ENCODE results near the gene ACTG1.
A peak's percentile ranks its signal among the peaks of the same experiment; 100 is the strongest.

The ACTG1 gene

DNA sequence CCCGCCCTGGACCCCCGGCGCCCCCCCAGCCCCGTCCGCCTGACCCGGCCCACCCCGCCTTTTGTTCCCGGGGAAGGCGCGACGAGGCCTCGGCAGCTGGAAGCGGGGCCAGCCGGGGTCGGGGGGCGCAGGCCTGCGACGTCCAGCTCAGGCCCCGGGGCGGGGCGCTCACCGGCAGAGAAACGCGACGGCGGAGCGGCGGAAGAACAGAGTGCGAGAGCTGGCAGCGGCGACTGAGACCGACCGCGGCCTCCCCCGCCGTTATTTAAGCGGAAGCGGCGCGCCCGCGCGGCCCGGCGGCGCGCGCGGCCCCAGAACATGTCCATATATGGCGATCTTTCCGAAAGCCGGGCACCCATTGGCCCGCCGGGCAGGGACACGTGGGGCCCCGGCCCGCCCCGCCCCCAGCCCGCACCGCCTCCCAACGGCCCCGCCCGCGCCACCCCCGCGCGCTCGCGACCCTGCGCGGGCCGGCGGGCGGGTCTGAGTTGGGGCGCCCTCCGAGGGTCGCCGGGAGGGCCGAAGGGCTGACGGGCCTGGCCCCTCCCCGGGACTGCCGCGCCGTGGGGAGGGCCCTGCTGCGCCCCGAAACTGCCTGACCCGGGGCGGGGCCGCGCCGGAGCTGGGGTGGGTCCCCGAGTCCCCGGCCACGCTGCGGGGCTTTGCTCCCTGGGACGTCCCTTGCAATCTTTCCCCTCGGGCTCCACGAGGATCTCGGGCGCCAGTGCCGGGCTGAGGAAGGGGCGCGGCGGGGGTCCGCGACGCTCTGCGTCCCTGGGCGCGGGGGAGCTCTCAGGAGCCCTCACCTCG is at the start of gene ACTG1:
ACTG1 (minus strand) TSS at position 238 of the 810 bp plus-strand sequence. CDS start 445 bp downstream, outside the sequence.
- peak; percentile 96 for DNase-seq

- no peak for DNase-seq
Measured at GRCh38 chr17:81561494-81561885, 48.9 kb upstream of the ACTG1 start.

- peak; percentile 81 for DNase-seq
Measured at GRCh38 chr17:81558941-81559806, 46.6 kb upstream of the ACTG1 start.

DNA sequence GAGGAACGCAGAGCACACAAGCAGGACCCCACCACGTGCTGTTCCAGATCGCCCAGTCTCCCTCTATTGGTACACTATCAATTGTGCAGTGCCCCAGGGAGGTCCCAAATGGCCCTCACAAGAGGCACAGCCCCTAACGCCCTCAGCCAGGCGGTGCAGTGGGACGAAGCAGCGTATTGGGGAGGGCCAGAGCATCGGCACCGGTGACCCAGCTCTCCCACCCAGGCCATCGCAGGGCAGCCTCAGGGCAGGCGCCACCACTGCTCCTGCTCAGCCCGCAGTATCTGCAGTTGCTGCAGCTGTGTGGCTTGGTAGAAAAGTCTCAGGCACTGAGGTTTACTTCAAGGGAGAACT is 45.5 kb upstream of the ACTG1 start:
- no peak for DNase-seq

DNA sequence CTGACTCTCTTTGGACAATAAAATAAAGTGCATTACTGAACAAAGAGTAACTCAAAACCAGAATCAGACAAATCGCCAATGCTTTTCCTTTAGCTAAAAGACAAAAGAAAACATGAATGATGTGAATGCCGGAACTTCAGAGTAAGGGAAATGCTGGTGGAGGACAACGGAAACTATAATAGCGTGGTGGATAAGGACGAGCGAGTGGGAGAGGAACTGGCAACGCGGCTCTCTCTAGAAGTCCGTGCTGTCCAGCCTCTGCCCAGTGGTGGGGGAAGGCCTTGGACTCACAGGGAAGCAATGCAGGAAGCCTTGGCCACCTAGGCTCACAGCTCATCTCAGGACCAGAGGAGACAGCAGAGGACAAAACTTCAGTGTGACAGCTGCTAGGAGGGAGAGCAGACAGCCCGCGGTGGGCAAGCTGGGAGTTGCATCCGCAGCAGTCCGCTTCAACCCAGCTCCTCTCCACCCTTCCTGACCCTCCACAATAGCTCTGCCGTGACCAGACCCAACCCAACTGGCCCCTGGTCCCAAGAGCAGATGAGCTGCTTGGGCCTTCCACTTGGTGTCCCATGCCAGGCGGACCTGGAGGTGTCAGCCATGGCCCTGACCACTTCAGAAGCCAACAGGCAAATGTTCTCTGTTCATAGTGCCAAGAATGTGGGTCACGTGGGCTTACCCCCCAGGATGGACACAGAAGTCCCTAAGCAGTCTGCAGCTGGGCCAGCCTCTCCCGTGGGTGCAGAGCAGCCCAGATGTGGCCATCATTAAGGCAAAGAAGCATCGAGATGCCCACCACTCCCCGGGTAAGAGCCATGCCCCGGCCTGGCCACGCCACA is 44.9 kb upstream of the ACTG1 start:
- no peak for DNase-seq

DNA sequence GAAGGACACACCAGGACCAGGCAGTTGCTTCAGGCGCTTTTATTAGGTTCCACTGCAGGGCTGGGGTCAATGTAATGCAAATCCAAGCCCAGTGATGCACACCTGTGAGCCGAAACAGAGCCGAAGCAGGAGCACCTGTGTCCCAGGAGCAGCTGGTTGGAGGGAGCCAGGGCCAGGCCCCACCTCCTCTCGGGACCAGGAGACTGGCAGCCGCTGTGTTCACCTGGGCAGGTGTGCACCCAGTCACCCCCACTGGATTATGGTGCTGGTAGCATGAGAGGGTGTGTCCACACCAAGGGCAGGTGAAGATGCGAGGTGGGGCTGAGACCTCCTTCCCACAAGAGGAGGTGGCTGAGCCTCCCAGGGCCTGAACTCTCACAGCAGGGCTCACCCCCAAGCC is 44.3 kb upstream of the ACTG1 start:
- no peak for DNase-seq

GRCh38 chr17:81556175-81556691 is 43.6 kb upstream of the ACTG1 start:
- DNase-seq: no peak

DNA sequence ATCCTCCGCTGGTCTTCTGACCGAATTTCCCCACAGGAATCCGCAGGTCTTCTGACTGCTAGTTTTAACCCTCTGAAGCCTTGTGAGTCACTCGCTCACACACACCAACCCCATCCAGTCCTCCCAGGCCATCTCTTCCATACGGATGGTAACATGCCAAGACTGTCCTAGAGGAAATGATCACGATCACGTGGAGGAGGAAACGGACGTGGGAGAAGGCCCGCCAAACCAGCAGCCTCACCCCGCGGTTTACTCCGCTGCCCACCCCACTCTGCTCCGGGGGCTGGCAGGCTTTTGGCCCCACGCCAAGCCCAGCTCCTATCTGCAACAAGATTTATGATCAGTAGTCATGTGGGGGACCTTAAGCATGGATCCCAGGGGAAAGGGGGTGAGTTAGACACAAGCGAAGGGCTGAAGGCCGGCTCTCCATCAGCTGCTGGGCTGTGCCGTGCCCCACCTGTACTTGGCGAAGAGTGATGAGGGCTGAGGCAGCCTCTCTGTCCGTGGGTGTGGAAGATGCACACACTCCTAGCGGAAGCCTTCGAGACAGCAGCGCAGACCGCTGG is 41.1 kb upstream of the ACTG1 start:
- peak; percentile 78 for DNase-seq

DNA sequence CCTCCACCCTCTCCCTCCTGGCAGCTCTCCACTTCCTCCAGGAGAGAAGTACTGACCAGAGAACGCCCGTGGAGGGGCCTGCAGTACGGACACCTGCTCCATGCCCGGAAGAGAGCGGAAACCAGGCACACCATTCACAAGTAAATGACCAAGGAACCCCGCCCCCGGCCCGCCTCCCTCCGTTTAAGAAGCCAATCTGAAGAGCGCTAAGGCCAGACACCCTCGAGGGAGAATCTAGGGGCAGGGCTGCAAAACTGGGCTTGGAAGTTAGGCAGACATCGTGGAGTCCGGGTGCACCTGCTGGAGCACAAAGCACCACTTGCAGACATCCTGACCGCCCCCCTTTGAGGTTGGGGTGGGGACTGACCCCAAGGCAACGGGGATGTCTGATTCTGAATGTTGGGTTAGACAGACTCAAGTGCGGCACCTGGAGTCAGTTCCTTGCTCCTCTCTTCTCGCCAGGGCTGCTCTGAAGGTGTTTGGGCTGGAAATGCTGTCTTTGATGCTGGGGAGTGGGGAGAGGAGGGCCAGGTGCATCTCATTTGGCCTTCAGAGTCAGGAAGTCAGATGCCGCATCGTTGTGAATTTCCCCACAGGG is 40.5 kb upstream of the ACTG1 start:
- DNase-seq: peak; percentile 97

DNA sequence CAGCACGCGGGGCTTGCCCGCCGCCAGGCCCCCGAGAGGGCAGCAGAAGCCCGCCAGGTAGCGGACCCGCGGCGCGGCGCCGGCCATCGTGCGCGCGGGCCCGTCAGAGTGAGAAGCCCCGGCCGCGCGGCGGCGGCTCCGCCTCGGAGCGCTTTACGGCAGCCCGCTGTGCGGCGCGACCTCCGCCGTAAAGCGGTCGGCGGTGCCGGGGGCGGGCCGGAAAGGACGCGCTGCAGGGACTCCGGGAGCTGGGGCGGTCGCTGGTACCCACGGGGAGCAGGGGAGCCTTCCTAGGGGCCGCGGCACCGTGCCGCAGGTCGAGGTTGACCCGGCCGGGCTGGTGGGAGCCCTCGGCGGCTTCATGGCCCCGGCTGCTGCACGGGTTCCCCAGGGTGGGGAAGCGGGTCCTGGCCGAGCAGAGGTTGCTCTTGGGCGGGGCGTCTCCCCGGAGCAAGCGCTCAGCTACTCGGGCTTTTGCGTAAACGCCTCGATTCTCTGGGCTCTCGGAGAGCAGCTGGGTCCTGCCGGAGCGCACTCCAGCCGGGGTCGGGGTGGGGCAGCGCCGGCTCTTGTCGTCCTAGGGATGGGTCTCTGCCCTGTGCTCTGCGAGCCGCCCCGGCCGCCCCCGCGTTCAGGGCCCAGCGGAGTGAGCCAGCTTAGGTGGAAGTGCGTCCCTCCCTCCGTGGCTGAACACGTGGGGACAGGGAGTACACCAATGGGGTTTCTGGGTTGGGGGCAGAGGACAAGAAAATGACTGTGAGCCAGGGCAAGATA is 39.8 kb upstream of the ACTG1 start, which contains the start of gene FAAP100:
FAAP100 (minus strand) TSS at position 110 of the 774 bp plus-strand sequence; CDS start at position 87, 23 bp downstream.
- peak; percentile 90 for DNase-seq

GRCh38 chr17:81551458-81552243 is 39.1 kb upstream of the ACTG1 start:
- no peak for DNase-seq

- DNase-seq: no peak
Measured at GRCh38 chr17:81550830-81551457, 38.3 kb upstream of the ACTG1 start.

- no peak for DNase-seq
Measured at GRCh38 chr17:81550285-81550684, 37.7 kb upstream of the ACTG1 start.

DNA sequence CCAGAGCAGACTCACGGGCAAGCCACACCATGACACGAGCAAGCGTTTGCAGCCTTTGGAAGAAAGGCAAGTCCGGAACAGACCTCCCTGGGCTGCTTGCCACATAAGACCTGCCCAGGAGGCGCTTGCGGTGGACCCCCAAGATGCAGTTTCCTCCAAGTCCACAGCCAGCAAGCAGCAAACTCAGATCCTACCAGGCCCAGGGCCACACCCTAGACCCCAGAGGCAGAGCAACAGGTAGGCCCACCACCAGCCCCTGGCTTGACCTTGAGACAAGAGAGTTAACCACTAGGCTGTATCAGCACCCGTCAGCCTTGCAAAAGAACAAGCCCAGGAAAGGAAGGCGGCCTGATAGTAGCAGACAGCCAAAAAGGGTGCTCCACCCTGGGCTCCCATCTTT is 37.2 kb upstream of the ACTG1 start:
- no peak for DNase-seq

- no peak for DNase-seq
Measured at GRCh38 chr17:81549031-81549557, 36.5 kb upstream of the ACTG1 start.

DNA sequence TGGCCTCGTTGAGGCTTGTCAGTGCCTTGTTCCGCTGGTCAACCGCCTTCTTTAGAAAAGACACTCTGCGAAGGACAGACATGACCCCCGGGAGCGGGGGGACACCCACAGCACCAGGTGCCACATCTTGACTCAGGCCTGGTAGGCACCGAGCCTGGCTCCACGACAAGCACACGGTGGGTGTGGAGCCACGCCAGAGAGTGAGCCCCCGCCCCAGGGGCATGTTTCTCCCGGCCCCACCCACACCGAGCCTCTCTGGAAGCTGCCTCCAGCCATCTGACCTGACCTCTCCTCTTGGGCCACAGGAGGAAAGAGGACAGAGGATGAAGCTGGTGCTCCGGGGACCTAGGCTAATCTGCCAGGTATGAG is 35.0 kb upstream of the ACTG1 start:
- no peak for DNase-seq

DNA sequence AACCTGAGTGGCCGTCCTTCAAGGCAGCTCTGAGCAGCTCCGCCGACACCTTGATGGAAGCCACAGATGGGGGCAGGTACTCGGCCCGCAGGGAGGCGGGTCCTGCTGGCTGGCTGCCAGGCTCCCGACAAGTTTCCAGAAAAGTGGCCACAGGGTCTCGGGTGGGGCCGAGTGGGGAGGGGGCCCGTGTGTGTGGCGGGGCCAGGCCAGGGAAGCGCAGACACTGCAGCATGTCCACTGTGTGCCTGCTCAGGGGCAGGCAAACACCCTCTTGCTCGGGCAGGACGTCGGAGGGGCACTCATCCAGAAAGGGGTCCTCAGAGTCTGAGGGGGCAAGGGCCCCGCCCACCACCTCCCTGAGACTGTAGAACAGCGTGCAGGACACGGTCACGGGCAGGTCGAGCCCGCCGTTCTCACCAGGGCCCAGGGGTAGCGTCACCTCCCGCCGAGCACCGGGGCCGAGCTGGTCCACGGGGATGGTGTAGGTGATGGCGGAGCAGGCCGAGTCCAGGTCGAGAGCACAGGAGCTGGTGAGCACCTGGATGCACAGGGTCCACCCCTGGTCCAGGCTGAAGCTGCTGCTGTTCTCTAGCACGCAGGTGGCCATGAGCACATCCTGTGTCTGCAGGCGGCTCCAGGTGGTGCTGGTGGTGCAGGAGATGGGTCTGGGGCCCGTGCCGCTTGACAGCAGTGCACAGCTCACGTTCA is 34.5 kb upstream of the ACTG1 start:
- DNase-seq: no peak

GRCh38 chr17:81545160-81545949 is 32.8 kb upstream of the ACTG1 start:
- DNase-seq: no peak
